Measurements from ENCODE around the gene ZBTB40.

ZBTB40 gene

GRCh38 chr1:22426781-22427180, 24.9 kb upstream of the ZBTB40 start:
- no peak for DNase-seq (ENCODE audit: low spot score)

- DNase-seq (ENCODE audit: low spot score): peak; percentile 61
Measured at GRCh38 chr1:22428672-22429071, 23.0 kb upstream of the ZBTB40 start.

GRCh38 chr1:22431965-22432364, 19.7 kb upstream of the ZBTB40 start:
- DNase-seq (ENCODE audit: low spot score): no peak

- DNase-seq (ENCODE audit: low spot score): no peak
Measured at GRCh38 chr1:22434717-22435116, 16.9 kb upstream of the ZBTB40 start.

GRCh38 chr1:22436948-22437347, 14.7 kb upstream of the ZBTB40 start:
- no peak for DNase-seq (ENCODE audit: low spot score)

GRCh38 chr1:22437573-22437972, 14.1 kb upstream of the ZBTB40 start:
- no peak for DNase-seq (ENCODE audit: low spot score)

- DNase-seq (ENCODE audit: low spot score): no peak
Measured at GRCh38 chr1:22440582-22440981, 11.1 kb upstream of the ZBTB40 start.

GRCh38 chr1:22442212-22442894, 9.3 kb upstream of the ZBTB40 start:
- DNase-seq (ENCODE audit: low spot score): no peak

- no peak for DNase-seq (ENCODE audit: low spot score)
Measured at GRCh38 chr1:22443332-22443731, 8.3 kb upstream of the ZBTB40 start.

- no peak for DNase-seq (ENCODE audit: low spot score)
Measured at GRCh38 chr1:22444856-22445255, 6.8 kb upstream of the ZBTB40 start.

GRCh38 chr1:22447621-22448111, 4.0 kb upstream of the ZBTB40 start:
- DNase-seq (ENCODE audit: low spot score): no peak

- no peak for DNase-seq (ENCODE audit: low spot score)
Measured at GRCh38 chr1:22449636-22450035, 2.0 kb upstream of the ZBTB40 start.

GRCh38 chr1:22450351-22451021, 1.2 kb upstream of the ZBTB40 start:
- DNase-seq (ENCODE audit: low spot score): no peak

- peak; percentile 16 for DNase-seq (ENCODE audit: low spot score)
Measured at GRCh38 chr1:22452481-22452957, 868 bp downstream of the ZBTB40 start.

GRCh38 chr1:22453181-22453580, 1.5 kb downstream of the ZBTB40 start:
- no peak for DNase-seq (ENCODE audit: low spot score)

GRCh38 chr1:22454476-22455056, 2.9 kb downstream of the ZBTB40 start:
- DNase-seq (ENCODE audit: low spot score): peak; percentile 44

- no peak for DNase-seq (ENCODE audit: low spot score)
Measured at GRCh38 chr1:22457345-22457744, 5.7 kb downstream of the ZBTB40 start.

GRCh38 chr1:22457836-22458235, 6.2 kb downstream of the ZBTB40 start:
- DNase-seq (ENCODE audit: low spot score): no peak

- no peak for DNase-seq (ENCODE audit: low spot score)
Measured at GRCh38 chr1:22461100-22461499, 9.4 kb downstream of the ZBTB40 start.

GRCh38 chr1:22461678-22462527, 10.3 kb downstream of the ZBTB40 start:
- no peak for DNase-seq (ENCODE audit: low spot score)

GRCh38 chr1:22462928-22463327, 11.3 kb downstream of the ZBTB40 start:
- DNase-seq (ENCODE audit: low spot score): no peak

- no peak for DNase-seq (ENCODE audit: low spot score)
Measured at GRCh38 chr1:22465015-22465565, 13.4 kb downstream of the ZBTB40 start.
